ENCODE data around the gene GFOD1. TPM values are rescaled to one million over a fixed set of nuclear protein-coding genes. Genes with fewer than 3 reads are reported as not detected.
"Not testable (repeated sequence)": the region's sequence is repeated elsewhere in the genome, so short reads cannot be mapped to it uniquely, and the experiment has no call there.

The GFOD1 gene
- total RNA-seq, 1 experiment from 2014 or later: 1.8 TPM

DNA sequence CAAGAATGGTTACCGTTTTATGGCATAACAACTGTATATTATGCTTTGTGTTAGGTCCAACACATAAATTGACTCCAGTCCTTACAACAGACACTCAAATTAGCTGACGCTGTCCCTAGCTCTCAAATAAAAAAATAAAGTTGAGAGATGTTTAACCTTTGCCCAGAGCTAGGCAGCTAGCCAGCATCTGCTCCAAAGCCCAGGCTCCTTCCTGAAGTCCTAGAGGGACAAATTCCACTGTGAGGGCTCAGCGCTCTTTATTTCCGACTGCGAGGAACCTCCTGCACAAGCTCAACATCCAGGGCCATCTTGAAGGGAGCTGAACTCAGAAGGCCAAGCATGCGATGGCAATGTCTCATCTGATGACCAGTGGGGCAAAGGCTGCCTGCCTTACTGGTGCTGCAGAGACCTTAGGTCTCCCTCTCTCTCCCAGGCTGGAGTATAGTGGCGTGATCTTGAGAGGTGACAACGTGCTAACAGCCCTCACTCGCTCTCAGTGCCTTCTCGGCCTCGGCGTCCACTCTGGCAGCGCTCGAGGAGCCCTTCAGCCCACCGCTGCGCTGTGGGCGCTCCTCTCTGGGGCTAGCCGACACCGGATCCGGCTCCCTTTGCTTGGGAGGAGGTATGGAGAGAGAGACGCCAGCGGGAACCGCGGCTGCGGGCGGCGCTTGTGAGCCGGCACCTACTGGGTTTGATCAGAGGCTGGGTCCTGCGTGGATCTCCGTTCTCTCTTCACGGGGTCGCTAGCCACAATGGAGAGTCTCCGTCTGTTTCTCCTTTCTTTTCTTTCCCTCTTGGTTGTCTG lies 24.7 kb upstream of the GFOD1 start:
- no peak for DNase-seq (ENCODE audit: low read depth)

DNA sequence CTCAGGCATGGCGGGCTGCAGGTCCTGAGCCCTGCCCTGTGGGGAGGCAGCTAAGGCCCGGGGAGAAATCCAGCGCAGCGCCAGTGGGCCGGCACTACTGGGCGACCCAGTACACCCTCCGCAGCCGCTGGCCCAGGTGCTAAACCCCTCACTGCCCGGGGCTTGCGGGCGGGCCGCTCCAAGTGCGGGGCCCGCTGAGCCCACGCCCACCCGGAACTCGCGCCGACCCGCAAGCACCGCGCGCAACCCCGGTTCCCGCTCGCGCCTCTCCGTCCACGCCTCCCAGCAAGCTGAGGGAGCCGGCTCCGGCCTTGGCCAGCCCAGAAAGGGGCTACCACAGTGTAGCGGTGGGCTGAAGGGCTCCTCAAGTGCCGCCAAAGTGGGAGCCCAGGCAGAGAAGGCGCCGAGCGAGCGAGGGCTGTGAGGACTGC lies 23.8 kb upstream of the GFOD1 start:
- DNase-seq (ENCODE audit: low read depth): not testable (repeated sequence)

GRCh38 chr6:13510433-13510832 lies 23.0 kb upstream of the GFOD1 start:
- DNase-seq (ENCODE audit: low read depth): not testable (repeated sequence)

GRCh38 chr6:13508711-13509705 lies 21.6 kb upstream of the GFOD1 start:
- DNase-seq (ENCODE audit: low read depth): peak; percentile 65

DNA sequence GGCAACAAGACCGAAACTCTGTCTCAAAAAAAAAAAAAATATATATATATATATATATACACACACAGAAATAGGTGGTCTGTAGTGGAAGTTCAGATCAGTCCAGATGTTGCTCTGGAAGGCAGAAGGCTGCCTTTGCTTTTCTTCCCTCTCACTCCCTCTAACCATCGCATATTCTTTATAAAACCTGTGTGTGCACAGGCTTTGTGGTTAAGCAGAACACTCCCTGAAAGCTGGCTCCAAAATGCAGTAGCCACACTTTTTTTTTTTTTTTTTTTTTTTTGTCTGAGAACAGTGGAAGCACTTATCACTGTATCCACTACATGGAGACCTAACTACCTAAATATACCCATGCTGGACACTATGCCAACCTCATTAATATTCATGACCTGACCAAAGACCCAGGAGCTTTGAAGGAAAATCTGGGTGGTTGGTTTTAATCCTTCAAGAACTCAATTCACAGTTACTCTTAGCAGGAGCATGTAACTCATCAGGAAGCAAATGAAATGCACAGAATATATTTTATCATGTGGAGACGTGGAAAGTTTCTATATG lies 20.0 kb upstream of the GFOD1 start:
- DNase-seq (ENCODE audit: low read depth): no peak

GRCh38 chr6:13505345-13505734 lies 17.9 kb upstream of the GFOD1 start:
- DNase-seq (ENCODE audit: low read depth): no peak

DNA sequence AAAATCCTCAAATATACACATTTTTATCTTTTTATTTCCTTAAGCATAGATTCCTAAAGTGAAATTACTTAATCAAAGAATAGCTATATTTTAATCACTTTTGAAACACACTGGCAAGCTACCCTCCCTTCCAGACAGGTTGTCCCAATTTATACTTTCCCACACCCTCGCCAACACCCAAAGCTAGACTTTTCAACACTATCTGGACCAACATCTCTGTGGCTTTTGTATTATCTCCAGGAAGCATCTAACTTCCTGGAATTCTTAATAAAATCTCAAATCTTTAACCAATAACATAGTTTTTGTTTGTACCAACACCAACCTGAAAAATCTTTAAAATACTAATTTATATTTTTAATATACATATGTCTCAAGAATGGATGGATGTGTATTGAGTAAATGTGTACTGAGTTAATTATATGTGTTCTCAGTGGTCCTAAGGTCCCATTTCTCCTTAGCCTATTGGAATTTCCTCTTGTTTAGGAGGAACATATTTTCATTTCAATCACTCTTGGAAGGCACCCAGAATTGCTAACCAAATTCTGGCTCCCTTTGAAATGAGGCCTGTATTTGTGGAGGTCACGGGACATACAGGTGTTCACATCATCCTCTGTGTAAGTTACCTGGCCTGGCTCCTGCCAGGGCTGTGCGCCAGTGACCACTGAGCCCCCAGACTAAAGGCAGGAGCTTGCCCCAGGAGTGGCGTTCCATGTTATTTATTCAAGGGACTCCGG lies 17.4 kb upstream of the GFOD1 start:
- DNase-seq (ENCODE audit: low read depth): no peak

DNA sequence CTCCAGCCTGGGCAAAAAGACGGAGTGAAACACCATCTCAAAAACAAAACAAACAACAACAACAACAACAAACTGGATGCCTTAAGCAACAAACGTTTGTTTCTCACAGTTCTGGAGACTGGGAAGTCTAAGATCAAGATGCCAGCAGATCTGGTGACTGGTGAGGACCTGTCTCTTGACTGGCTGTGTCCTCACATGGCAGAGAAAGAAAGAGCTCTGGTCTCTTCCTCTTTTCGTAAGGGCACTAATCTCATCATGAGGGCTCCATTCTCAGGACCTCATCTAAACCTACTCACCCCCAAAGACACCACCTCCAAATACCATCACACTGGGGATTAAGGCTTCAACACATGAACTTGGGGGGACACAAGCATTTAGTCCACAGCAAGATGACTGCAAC lies 13.5 kb upstream of the GFOD1 start:
- DNase-seq (ENCODE audit: low read depth): no peak

- peak; percentile 32 for DNase-seq (ENCODE audit: low read depth)
Measured at GRCh38 chr6:13500264-13500663, 12.9 kb upstream of the GFOD1 start.

DNA sequence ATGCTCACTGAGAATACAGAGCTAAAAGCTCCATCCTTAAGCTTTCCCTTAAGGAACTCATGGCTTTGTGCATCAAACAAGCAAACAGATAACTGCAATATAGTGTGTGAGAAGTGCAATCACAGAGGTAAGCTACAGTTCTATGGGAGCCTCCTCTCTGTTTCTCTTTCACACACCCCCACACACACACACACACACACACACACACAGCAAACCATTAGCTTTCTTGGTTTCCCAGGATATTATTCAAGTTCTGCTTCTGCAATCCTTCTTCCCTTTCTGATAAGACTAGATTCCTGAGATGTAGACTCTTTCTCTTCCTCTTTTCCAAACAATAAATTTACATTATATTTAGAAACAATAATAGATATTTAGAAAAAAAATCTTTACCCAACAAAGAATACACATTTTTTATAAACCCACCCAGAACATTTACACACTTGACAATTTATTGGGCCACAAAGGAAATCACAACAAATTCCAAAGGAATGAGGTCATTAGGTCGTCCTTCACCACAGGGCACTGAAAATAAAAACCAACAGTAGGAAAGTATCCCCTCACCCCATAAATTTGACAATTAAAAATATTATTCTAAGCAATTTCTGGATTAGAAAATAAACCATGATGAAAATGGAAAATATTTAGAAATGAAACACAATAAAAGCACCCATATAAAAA lies 9.3 kb upstream of the GFOD1 start:
- peak; percentile 33 for DNase-seq (ENCODE audit: low read depth)

DNA sequence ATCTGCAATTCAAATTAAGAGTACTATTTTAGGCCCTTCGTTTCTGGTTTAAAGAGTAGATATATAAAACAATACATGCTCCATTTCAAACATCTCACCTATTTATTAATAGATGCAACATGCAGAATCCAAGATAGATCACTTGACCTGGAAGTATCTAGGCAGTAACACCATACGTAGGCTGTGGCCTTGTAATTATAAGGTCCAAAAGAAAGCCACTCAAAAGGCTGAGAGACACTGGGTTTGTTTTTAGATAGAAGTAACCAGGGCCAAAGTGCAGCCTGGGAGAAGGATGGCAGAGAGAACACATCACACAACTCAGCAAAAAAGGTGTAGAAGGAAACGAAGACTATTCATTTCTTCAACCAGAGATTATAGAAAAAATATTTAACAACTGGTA lies 8.4 kb upstream of the GFOD1 start:
- no peak for DNase-seq (ENCODE audit: low read depth)

DNA sequence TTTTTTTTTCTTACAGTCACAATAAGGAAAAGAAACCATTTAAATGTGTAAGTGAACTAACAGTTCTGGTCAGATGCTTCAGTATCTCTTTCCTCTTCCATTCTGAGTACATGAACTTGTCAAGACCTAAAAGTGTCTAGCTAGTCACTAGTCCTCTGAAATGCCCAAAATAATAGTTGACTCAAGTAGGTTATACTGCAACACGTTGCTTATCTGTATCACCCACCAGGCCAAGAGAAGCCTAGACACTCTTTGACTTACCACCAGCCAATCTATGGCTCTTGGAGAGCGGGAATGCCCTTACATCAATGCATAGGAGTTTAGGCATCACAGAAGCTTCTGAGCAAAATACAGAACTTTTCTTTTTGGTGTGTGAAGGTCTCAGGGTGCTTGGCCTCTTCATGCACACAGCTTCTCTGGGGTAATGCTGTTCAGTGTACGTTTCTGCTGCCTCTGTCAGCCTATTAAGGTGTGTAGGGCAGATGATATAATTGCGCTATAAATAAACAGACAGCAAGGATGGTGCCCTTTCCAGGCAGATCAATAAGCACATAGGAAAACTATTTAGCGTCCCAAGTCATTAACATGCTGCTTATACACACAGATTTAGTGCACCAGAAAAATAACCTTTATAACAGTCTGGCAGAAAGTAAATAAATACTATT lies 7.8 kb upstream of the GFOD1 start:
- DNase-seq (ENCODE audit: low read depth): no peak

DNA sequence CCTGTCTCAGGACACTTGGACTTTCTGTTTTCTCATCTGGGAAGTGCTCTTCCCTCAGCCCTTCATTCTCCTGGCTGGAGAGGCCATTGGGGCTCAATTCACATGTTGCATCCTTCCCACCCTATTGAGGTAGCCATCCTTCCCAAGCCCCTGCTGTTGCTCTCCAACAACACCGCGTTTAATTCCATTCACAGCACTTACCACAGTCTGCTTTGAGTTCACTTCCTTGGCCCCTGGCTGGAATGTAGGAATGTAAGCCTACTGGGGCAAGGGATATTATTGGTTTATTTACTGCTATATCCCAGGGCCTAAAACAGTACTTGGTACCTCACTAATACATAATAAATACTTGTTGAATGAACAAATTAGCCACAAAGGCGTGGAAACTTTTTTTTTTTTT lies 6.7 kb upstream of the GFOD1 start:
- no peak for DNase-seq (ENCODE audit: low read depth)

DNA sequence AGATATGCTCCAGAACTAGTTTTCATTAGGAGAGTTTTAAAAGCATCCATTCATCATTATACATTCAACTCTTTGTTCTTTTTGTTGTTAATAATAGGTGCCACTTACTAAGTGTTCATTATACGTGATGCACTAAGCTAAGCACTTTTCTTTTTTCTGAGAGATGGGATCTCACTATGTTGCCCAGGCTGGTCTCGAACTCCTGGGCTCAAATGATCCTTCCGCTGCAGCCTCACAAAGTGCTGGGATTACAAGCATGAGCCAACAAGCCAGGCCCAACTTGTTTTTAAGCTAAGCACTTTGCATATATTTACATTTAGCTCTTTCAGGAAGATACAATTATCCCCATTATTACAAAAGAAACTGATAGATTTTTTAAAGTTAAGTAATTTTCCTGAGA lies 5.7 kb upstream of the GFOD1 start:
- DNase-seq (ENCODE audit: low read depth): no peak

- DNase-seq (ENCODE audit: low read depth): no peak
Measured at GRCh38 chr6:13492357-13492756, 5.0 kb upstream of the GFOD1 start.

GRCh38 chr6:13491538-13491937 lies 4.1 kb upstream of the GFOD1 start:
- DNase-seq (ENCODE audit: low read depth): no peak

- DNase-seq (ENCODE audit: low read depth): no peak
Measured at GRCh38 chr6:13490402-13490801, 3.0 kb upstream of the GFOD1 start.

DNA sequence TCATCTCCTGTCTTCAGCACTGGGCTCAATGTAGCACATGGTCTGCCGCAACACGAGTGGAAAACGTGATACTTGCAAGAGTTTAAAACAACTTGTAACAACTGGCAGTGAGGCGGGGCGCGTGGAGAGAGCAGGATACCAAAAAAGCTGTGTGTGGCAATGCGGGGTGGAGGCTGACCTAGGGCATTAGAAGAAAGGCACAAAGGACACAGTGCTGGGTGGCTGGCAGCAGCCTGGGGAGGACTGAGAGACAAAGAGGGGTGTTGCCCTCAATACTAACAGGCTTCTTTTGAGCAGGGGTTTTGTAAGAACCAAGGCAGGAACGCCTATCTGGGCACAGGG lies 1.5 kb upstream of the GFOD1 start:
- no peak for DNase-seq (ENCODE audit: low read depth)

DNA sequence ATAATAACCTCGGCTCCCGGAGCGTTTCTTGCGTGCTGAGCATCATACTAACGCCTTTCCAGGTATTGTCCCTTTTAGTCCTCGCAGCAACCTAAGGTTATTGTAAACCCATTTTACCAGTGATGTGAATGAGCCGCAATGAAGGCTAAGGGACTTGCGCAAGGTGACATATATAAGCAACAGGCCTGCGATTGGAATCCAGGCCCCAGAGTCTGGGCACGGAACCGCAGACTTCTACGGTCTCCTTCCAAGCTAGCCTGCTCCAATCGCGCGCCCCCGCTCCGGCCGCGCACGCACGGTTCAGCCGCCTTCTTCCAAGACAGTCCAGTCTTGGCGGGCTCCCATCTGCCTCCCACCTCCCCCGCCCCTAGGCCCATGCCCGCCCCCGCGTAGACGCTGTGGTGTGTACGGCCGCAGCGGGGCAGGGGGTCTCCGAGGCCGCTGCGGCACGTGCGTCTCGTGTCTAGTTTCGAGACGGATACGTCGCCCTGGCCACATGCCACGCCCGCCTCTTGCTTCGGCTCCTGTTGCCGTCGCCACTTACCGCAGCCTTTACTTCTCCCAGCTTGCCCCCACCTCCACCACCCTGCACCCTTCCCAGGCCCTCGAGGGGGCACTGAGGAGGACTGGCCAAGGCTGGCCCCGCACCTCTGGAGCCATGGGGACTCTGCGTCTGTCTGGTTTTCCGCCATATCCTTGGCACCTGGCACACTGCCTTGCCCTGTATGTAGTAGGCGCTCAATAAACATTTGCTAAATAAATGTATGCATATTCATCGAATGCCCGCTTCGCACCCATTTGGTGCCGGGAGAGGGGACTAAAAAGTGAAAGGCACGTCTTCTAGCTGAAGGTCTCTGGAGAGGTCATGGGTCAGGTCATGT lies 855 bp upstream of the GFOD1 start:
- peak; percentile 38 for DNase-seq (ENCODE audit: low read depth)

DNA sequence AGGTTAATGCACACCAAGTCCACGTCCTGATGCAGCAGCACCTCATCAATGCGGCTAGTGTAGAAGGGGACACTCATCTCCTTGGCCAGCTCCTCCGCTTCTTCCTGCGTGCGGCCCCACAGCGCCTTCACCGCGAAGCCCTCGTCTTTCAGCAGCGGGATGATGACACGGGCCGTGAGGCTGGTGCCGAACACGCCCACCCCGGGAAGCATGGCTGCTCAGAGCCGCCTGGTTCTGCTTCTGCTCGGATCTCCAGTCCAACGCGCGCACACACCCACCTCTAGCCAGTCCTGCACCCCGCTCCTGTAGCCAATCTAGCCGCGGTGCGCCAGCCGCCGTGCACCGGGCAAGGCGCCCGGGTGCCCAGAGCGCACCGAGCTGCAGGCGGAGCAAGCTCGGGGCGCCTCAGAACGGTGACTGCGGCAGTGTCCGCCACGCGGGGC lies 700 bp downstream of the GFOD1 start:
- peak; percentile 62 for DNase-seq (ENCODE audit: low read depth)

All from RPMI7951 (cell line).